ENCODE measurements around the gene TXNDC5. TPM values are rescaled to one million over a fixed set of nuclear protein-coding genes. Genes with fewer than 3 reads are reported as not detected.

TXNDC5 gene
- total and polyA plus RNA-seq, 2 of the 13 experiments (the other 11 are each of a cell fraction or from before 2014, with no cell fraction given) = 287 to 578 TPM

DNA sequence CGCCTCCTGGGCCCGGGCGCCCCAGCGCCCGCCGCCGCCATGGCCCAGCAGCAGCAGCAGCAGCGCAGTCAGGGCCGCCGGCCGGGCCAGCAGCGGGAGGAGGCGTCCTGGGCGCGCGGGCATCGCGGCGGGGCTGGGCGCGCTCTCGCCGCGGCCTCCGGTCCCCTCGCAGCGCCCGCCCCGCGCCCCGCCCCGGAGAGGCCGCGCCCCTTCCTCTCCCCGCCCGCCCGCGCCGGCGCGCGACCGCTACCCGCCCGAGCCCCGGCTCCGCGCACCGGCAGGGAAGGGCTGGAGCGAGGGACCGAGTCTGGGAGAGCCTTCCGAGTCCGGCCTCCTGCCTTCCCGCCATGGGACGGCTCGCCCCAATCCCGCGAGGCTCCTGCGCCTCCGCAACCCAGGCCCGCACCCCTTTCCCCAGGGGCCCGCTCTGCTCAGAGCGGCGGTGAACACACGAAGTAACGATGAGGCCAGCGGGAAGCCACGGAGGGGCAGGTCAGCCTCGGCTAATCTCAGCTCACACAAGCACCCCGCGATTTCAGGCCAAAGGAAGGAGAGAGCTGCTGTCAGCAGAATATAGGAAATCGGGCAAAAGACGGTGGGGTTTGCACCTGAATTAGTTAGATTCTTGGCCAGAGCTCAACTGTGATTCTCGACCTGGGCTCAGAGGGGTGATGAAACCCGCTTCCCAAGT, at the start of gene TXNDC5 (continued):
- 0 out of 2 replicates have a peak, but pooled peaks have one; percentile 42 for TF ChIP-seq ZBTB7A (CRISPR knock-in tag; IDR thresholded peaks at IDR 0.05)
- TF ChIP-seq, protein P1, sequence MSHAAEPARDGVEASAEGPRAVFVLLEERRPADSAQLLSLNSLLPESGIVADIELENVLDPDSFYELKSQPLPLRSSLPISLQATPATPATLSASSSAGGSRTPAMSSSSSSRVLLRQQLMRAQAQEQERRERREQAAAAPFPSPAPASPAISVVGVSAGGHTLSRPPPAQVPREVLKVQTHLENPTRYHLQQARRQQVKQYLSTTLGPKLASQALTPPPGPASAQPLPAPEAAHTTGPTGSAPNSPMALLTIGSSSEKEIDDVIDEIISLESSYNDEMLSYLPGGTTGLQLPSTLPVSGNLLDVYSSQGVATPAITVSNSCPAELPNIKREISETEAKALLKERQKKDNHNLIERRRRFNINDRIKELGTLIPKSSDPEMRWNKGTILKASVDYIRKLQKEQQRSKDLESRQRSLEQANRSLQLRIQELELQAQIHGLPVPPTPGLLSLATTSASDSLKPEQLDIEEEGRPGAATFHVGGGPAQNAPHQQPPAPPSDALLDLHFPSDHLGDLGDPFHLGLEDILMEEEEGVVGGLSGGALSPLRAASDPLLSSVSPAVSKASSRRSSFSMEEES (CRISPR knock-in tag; IDR thresholded peaks at IDR 0.05) = no peak
- TF ChIP-seq ARID2 (CRISPR knock-in tag; IDR thresholded peaks at IDR 0.05; ENCODE audit: borderline replicate concordance) = no peak
- TF ChIP-seq, protein P2, sequence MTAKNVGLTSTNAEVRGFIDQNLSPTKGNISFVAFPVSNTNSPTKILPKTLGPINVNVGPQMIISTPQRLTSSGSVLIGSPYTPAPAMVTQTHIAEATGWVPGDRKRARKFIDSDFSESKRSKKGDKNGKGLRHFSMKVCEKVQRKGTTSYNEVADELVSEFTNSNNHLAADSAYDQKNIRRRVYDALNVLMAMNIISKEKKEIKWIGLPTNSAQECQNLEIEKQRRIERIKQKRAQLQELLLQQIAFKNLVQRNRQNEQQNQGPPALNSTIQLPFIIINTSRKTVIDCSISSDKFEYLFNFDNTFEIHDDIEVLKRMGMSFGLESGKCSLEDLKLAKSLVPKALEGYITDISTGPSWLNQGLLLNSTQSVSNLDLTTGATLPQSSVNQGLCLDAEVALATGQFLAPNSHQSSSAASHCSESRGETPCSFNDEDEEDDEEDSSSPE (CRISPR knock-in tag; IDR thresholded peaks at IDR 0.05) = peak; percentile 80
- no peak for TF ChIP-seq HHEX (CRISPR knock-in tag; IDR thresholded peaks at IDR 0.05)
- TF ChIP-seq, protein P3, sequence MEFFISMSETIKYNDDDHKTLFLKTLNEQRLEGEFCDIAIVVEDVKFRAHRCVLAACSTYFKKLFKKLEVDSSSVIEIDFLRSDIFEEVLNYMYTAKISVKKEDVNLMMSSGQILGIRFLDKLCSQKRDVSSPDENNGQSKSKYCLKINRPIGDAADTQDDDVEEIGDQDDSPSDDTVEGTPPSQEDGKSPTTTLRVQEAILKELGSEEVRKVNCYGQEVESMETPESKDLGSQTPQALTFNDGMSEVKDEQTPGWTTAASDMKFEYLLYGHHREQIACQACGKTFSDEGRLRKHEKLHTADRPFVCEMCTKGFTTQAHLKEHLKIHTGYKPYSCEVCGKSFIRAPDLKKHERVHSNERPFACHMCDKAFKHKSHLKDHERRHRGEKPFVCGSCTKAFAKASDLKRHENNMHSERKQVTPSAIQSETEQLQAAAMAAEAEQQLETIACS (CRISPR knock-in tag; IDR thresholded peaks at IDR 0.05) = peak; percentile 88
- no peak for TF ChIP-seq HMGA1 (CRISPR knock-in tag; conservative IDR thresholded peaks at IDR 0.05)
- TF ChIP-seq ZNF383 (CRISPR knock-in tag; IDR thresholded peaks at IDR 0.05; ENCODE audit: borderline replicate concordance) = no peak
- TF ChIP-seq CREB1 (IDR thresholded peaks at IDR 0.05) = no peak
- TF ChIP-seq CREB1 (CRISPR knock-in tag; IDR thresholded peaks at IDR 0.05) = no peak
- no peak for TF ChIP-seq ZSCAN29 (CRISPR knock-in tag; conservative IDR thresholded peaks at IDR 0.05)
- TF ChIP-seq PTBP1 (IDR thresholded peaks at IDR 0.05; ENCODE audit: low read depth, low read length, poor library complexity, severe bottlenecking) = peak; percentile 53
- TF ChIP-seq, protein P4, sequence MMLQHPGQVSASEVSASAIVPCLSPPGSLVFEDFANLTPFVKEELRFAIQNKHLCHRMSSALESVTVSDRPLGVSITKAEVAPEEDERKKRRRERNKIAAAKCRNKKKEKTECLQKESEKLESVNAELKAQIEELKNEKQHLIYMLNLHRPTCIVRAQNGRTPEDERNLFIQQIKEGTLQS (CRISPR knock-in tag; IDR thresholded peaks at IDR 0.05) = no peak; the same call in 1 of the 2 replicates
- no peak for TF ChIP-seq ZNF672 (CRISPR knock-in tag; IDR thresholded peaks at IDR 0.05)
- TF ChIP-seq, protein P5, sequence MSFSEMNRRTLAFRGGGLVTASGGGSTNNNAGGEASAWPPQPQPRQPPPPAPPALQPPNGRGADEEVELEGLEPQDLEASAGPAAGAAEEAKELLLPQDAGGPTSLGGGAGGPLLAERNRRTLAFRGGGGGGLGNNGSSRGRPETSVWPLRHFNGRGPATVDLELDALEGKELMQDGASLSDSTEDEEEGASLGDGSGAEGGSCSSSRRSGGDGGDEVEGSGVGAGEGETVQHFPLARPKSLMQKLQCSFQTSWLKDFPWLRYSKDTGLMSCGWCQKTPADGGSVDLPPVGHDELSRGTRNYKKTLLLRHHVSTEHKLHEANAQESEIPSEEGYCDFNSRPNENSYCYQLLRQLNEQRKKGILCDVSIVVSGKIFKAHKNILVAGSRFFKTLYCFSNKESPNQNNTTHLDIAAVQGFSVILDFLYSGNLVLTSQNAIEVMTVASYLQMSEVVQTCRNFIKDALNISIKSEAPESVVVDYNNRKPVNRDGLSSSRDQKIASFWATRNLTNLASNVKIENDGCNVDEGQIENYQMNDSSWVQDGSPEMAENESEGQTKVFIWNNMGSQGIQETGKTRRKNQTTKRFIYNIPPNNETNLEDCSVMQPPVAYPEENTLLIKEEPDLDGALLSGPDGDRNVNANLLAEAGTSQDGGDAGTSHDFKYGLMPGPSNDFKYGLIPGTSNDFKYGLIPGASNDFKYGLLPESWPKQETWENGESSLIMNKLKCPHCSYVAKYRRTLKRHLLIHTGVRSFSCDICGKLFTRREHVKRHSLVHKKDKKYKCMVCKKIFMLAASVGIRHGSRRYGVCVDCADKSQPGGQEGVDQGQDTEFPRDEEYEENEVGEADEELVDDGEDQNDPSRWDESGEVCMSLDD (CRISPR knock-in tag; IDR thresholded peaks at IDR 0.05; ENCODE audit: borderline replicate concordance) = no peak; the same call in 1 of the 2 replicates
- TF ChIP-seq SP2 (CRISPR knock-in tag; IDR thresholded peaks at IDR 0.05) = no peak; the same call in 1 of the 2 replicates
- no peak; the same call in none of the 2 replicates for TF ChIP-seq ZNF572 (CRISPR knock-in tag; IDR thresholded peaks at IDR 0.05)
- TF ChIP-seq, protein P6, sequence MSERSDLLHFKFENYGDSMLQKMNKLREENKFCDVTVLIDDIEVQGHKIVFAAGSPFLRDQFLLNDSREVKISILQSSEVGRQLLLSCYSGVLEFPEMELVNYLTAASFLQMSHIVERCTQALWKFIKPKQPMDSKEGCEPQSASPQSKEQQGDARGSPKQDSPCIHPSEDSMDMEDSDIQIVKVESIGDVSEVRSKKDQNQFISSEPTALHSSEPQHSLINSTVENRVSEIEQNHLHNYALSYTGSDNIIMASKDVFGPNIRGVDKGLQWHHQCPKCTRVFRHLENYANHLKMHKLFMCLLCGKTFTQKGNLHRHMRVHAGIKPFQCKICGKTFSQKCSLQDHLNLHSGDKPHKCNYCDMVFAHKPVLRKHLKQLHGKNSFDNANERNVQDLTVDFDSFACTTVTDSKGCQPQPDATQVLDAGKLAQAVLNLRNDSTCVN (CRISPR knock-in tag; IDR thresholded peaks at IDR 0.05; ENCODE audit: borderline replicate concordance) = peak; percentile 80; the same call in 1 of the 2 replicates

Measured in HepG2 (cell line).